IMR-90 (cell line): Measurements from ENCODE around the gene PSME2. TPM values are rescaled to one million over a fixed set of nuclear protein-coding genes. Genes with fewer than 3 reads are reported as not detected.

Experiments used
- ATAC-seq: fragments of 200-7000 bp; cut with Tn5 transposase; 2 replicates; pipeline ENCODE4 v1.9.1; 2020; ENCODE audit warnings: low read depth, mild to moderate bottlenecking, moderate library complexity
- BruUV-seq: library from RNA; stranded (reverse); fragments of 400-500 nt; replicated peaks from 2 replicates; lab custom pipeline; 2021; lab: Mats Ljungman, UMichigan
- CTCF ChIA-PET: fragments of 300-600 bp; formaldehyde crosslinking; extraction: SDS; loops from one replicate; lab custom pipeline; 2021; ENCODE audit warnings: antibody characterized with exemption; lab: Yijun Ruan, JAX
- POLR2A ChIA-PET: fragments of 300-600 bp; sonication (Branson Sonifier 250); formaldehyde crosslinking; loops from one replicate; lab custom pipeline; 2022; ENCODE audit warnings: antibody characterized with exemption; ENCODE audit not compliant: unreplicated experiment; lab: Charles Lee
- DNase-seq: peaks from one replicate; pipeline ENCODE4 v3.0.0; 2013
- H2AFZ ChIP-seq: replicated peaks from 2 replicates; pipeline ENCODE3; 2013; ENCODE audit warnings: low read length, mild to moderate bottlenecking; ENCODE audit not compliant: poor library complexity
- H2AK5ac ChIP-seq: 2 replicates; pipeline ENCODE4 v1.6.1; 2013; ENCODE audit warnings: low read depth, low read length, inconsistent platforms
- H2AK9ac ChIP-seq: replicated peaks from 2 replicates; pipeline ENCODE3; 2013; ENCODE audit warnings: mild to moderate bottlenecking, low read depth, low read length, moderate library complexity; ENCODE audit not compliant: poor library complexity
- H2BK120ac ChIP-seq: 2 replicates; pipeline ENCODE4 v1.6.1; 2013; ENCODE audit warnings: low read depth, low read length, inconsistent platforms
- H2BK15ac ChIP-seq: 3 replicates; pipeline ENCODE4 v1.6.1; 2013; ENCODE audit warnings: low read depth, low read length, inconsistent platforms
- H2BK20ac ChIP-seq: 2 replicates; pipeline ENCODE4 v1.6.1; 2013; ENCODE audit warnings: low read depth, mild to moderate bottlenecking, inconsistent platforms, low read length, moderate library complexity
- H2BK5ac ChIP-seq: 2 replicates; pipeline ENCODE4 v1.6.1; 2013; ENCODE audit warnings: mild to moderate bottlenecking, low read depth, low read length, inconsistent platforms; ENCODE audit not compliant: poor library complexity, severe bottlenecking
- H3K14ac ChIP-seq: replicated peaks from 2 replicates; pipeline ENCODE4 v1.6.1; 2013; ENCODE audit warnings: low read depth, low read length, inconsistent platforms
- H3K18ac ChIP-seq: 2 replicates; pipeline ENCODE4 v1.6.1; 2013; ENCODE audit warnings: low read depth, low read length, control low read depth
- H3K23ac ChIP-seq: 2 replicates; pipeline ENCODE4 v1.6.1; 2013; ENCODE audit warnings: low read depth, low read length, inconsistent platforms
- H3K27ac ChIP-seq: 2 replicates; pipeline ENCODE4 v1.5.1; 2013; ENCODE audit warnings: mild to moderate bottlenecking, control low read depth, low read length; ENCODE audit not compliant: insufficient read depth
- H3K27me3 ChIP-seq: 2 replicates; pipeline ENCODE4 v1.6.1; 2013; ENCODE audit warnings: low read length; ENCODE audit not compliant: control insufficient read depth, insufficient read depth
- H3K36me3 ChIP-seq: 2 replicates; pipeline ENCODE4 v1.6.1; 2013; ENCODE audit warnings: low read length, mixed read lengths; ENCODE audit not compliant: control insufficient read depth, insufficient read depth
- H3K4ac ChIP-seq: 2 replicates; pipeline ENCODE4 v1.6.1; 2013; ENCODE audit warnings: low read depth, low read length, inconsistent platforms
- H3K4me1 ChIP-seq: 2 replicates; pipeline ENCODE4 v1.6.1; 2013; ENCODE audit warnings: low read length, mixed read lengths; ENCODE audit not compliant: control insufficient read depth, insufficient read depth
- H3K4me2 ChIP-seq: 2 replicates; pipeline ENCODE4 v1.6.1; 2013; ENCODE audit warnings: low read depth, mild to moderate bottlenecking, control low read depth, low read length, moderate library complexity
- H3K4me3 ChIP-seq: 2 replicates; pipeline ENCODE4 v1.5.1; 2013; ENCODE audit warnings: low read depth, mild to moderate bottlenecking, control low read depth, low read length, moderate library complexity; ENCODE audit not compliant: insufficient read depth
- H3K56ac ChIP-seq: 2 replicates; pipeline ENCODE4 v1.6.1; 2013; ENCODE audit warnings: low read length, inconsistent platforms; ENCODE audit not compliant: insufficient read depth; ENCODE audit errors: extremely low read depth
- H3K79me1 ChIP-seq, 2 experiments: 2 replicates each; pipeline ENCODE4 v1.6.1; 2013; ENCODE audit warnings: low read length in 2 of 2, inconsistent platforms in 1 of 2, low read depth in 1 of 2
- H3K9ac ChIP-seq: 2 replicates; pipeline ENCODE4 v1.6.1; 2013; ENCODE audit warnings: low read depth, low read length, control low read depth
- H3K9me1 ChIP-seq: 2 replicates; pipeline ENCODE4 v1.6.1; 2013; ENCODE audit warnings: low read length, inconsistent platforms; ENCODE audit not compliant: insufficient read depth
- H3K9me3 ChIP-seq: 2 replicates; pipeline ENCODE4 v1.6.1; 2013; ENCODE audit warnings: low read length; ENCODE audit not compliant: control insufficient read depth, insufficient read depth
- H4K20me1 ChIP-seq: 2 replicates; pipeline ENCODE4 v1.6.1; 2013; ENCODE audit warnings: low read length, inconsistent platforms; ENCODE audit not compliant: insufficient read depth
- H4K5ac ChIP-seq: 2 replicates; pipeline ENCODE4 v1.6.1; 2013; ENCODE audit warnings: mild to moderate bottlenecking, low read depth, low read length, control low read depth
- H4K8ac ChIP-seq, 2 experiments: 2 replicates each; pipeline ENCODE4 v1.6.1; 2013; ENCODE audit warnings: low read depth in 2 of 2, low read length in 2 of 2, control low read depth in 1 of 2, inconsistent platforms in 1 of 2
- H4K91ac ChIP-seq: 2 replicates; pipeline ENCODE4 v1.6.1; 2013; ENCODE audit warnings: low read depth, low read length, inconsistent platforms; ENCODE audit not compliant: insufficient read depth
- BHLHE40 ChIP-seq: fragments of 150-350 bp; IDR thresholded peaks from 2 replicates; pipeline ENCODE4 v1.6.1; 2016; ENCODE audit warnings: mild to moderate bottlenecking, low read depth, low read length
- CHD1 ChIP-seq: IDR thresholded peaks from 2 replicates; pipeline ENCODE4 v1.6.1; 2012; ENCODE audit warnings: low read depth, low read length, improper control_type of control experiment
- ELK1 ChIP-seq: fragments of 150-350 bp; IDR thresholded peaks from 2 replicates; pipeline ENCODE4 v1.6.1; 2016; ENCODE audit warnings: low read depth, mild to moderate bottlenecking, low read length, moderate library complexity, borderline replicate concordance
- MAZ ChIP-seq: IDR thresholded peaks from 2 replicates; pipeline ENCODE4 v1.6.1; 2012; ENCODE audit warnings: low read depth, mild to moderate bottlenecking, low read length, improper control_type of control experiment, moderate library complexity, borderline replicate concordance
- NFE2L2 ChIP-seq: fragments of 150-350 bp; IDR thresholded peaks from 2 replicates; pipeline ENCODE4 v1.6.1; 2016; ENCODE audit warnings: low read depth, mild to moderate bottlenecking, low read length
- RAD21 ChIP-seq: IDR thresholded peaks from 2 replicates; pipeline ENCODE4 v1.6.1; 2012; ENCODE audit warnings: low read length, improper control_type of control experiment
- RCOR1 ChIP-seq: IDR thresholded peaks from 2 replicates; pipeline ENCODE4 v1.6.1; 2012; ENCODE audit warnings: mild to moderate bottlenecking, low read length, improper control_type of control experiment; ENCODE audit not compliant: insufficient replicate concordance
- WGBS, 2 experiments: methylation state at CpG; one replicate each; pipeline versions ENCODE4 v1.1.5 to v1.1.7; 2013; ENCODE audit warnings: missing lambda C conversion rate in 2 of 2; ENCODE audit not compliant: insufficient read length in 1 of 2; ENCODE audit errors: extremely low coverage in 2 of 2; 5-methylcytosine and 5-hydroxymethylcytosine counted together
- dilution Hi-C: fragments of 300-500 bp; cut with HindIII; formaldehyde crosslinking; loops from one replicate; pipeline ENCODE4 v1.14.3; 2018; ENCODE audit warnings: low sequenced_read_pairs; ENCODE audit not compliant: unreplicated experiment
- in situ Hi-C: fragments of 300-500 bp; cut with MboI; formaldehyde crosslinking; loops from 3 replicates; pipeline ENCODE4 v1.14.3; 2019; ENCODE audit warnings: low sequenced_read_pairs, inconsistent platforms, mixed read lengths
- intact Hi-C: fragments of 100-400 bp; cut with micrococcal nuclease; formaldehyde crosslinking; loops from 2 replicates; pipeline ENCODE4 v1.10.0; 2022
- polyA plus RNA-seq, 3 experiments: library from polyadenylated mRNA; depleted of rRNA; stranded (reverse); fragments of >200 nt; gene quantifications; 2 replicates each; pipeline ENCODE4 v1.2.3, GENCODE V29; 2012; ENCODE audit warnings: low replicate concordance in 1 of 3
- total RNA-seq: library from RNA; depleted of rRNA; stranded (reverse); fragments of >200 nt; gene quantifications from 2 replicates; pipeline ENCODE4 v1.2.3, GENCODE V29; 2012
- TF ChIP-seq, protein P1 (sequence below): conservative IDR thresholded peaks from 2 replicates; pipeline ENCODE4 v1.5.1; 2012; ENCODE audit warnings: mild to moderate bottlenecking, low read depth, low read length, improper control_type of control experiment
- TF ChIP-seq, protein P2 (sequence below): fragments of 150-350 bp; IDR thresholded peaks from 2 replicates; pipeline ENCODE4 v1.6.1; 2017; ENCODE audit warnings: mild to moderate bottlenecking, antibody characterized with exemption, low read length, low read depth

Gene PSME2
- total and polyA plus RNA-seq, 2 of the 4 experiments (the other 2 are of a cell fraction): 104 to 141 TPM

GRCh38 chr14:24160499-24160849 is 14.1 kb upstream of the PSME2 start (continued):
- TF ChIP-seq, protein P1, sequence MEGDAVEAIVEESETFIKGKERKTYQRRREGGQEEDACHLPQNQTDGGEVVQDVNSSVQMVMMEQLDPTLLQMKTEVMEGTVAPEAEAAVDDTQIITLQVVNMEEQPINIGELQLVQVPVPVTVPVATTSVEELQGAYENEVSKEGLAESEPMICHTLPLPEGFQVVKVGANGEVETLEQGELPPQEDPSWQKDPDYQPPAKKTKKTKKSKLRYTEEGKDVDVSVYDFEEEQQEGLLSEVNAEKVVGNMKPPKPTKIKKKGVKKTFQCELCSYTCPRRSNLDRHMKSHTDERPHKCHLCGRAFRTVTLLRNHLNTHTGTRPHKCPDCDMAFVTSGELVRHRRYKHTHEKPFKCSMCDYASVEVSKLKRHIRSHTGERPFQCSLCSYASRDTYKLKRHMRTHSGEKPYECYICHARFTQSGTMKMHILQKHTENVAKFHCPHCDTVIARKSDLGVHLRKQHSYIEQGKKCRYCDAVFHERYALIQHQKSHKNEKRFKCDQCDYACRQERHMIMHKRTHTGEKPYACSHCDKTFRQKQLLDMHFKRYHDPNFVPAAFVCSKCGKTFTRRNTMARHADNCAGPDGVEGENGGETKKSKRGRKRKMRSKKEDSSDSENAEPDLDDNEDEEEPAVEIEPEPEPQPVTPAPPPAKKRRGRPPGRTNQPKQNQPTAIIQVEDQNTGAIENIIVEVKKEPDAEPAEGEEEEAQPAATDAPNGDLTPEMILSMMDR: no peak
- no peak for TF ChIP-seq NFE2L2

- no peak overlapping the region for H3K14ac ChIP-seq
- intact Hi-C loops: no loop called here
- no peak overlapping the region for H4K8ac ChIP-seq
- no peaks in the 10 kb centered on the region for H3K9me3 ChIP-seq
- dilution Hi-C loops: no loop called here
- H2AK9ac ChIP-seq: peak overlapping the region; percentile 57
- no peak overlapping the region for H3K4me3 ChIP-seq
- peaks cover 5% of the 10 kb centered on the region for H3K9me1 ChIP-seq
- ChIA-PET POLR2A (no interaction called here), CTCF (interaction anchor here (0.6 to 1.6 kb wide), 2 partner anchors 11 to 30 kb away, joined by 3 to 14 read pairs; partner anchors contain the start of gene RNF31)
- peak overlapping the region; percentile 37 for H2BK5ac ChIP-seq
- no peak overlapping the region for H3K9ac ChIP-seq
- H3K56ac ChIP-seq: no peak overlapping the region
- no peak overlapping the region; the same call in 2 of the 3 replicates for H2BK15ac ChIP-seq
- H4K91ac ChIP-seq: no peak overlapping the region
- no peak overlapping the region for H3K23ac ChIP-seq
- H2AK5ac ChIP-seq: peak overlapping the region; percentile 24; the same call in 1 of the 2 replicates
- no peak overlapping the region for H2BK20ac ChIP-seq
- no peak overlapping the region for H4K5ac ChIP-seq
- H3K18ac ChIP-seq: no peak overlapping the region
- peaks cover 17 to 39% of the 10 kb centered on the region in 2 experiments for H3K79me1 ChIP-seq
- peak overlapping the region; percentile 44 for H2AFZ ChIP-seq
- DNase-seq: no peak
- H2BK120ac ChIP-seq: no peak overlapping the region
- no peaks in the 10 kb centered on the region for H3K27me3 ChIP-seq
- peaks cover 66% of the 10 kb centered on the region for H3K36me3 ChIP-seq
- ATAC-seq: no peak
- no peak overlapping the region for H3K4me2 ChIP-seq
- 100% methylated on average over 1 of the region's 11 CpGs; no CpG with 5 or more reads in 1 of the 2 experiments for WGBS, 2 experiments
- no TSS peak for BruUV-seq
- H3K27ac ChIP-seq: peak overlapping the region; percentile 8; the same call in 1 of the 2 replicates
- no peaks in the 10 kb centered on the region for H4K20me1 ChIP-seq
- peaks cover 7% of the 10 kb centered on the region for H3K4me1 ChIP-seq
- in situ Hi-C loops: no loop called here
- H3K4ac ChIP-seq: no peak overlapping the region
- TF ChIP-seq BHLHE40: no peak
- TF ChIP-seq MAZ: no peak
- TF ChIP-seq RCOR1: no peak
- TF ChIP-seq, protein P2, sequence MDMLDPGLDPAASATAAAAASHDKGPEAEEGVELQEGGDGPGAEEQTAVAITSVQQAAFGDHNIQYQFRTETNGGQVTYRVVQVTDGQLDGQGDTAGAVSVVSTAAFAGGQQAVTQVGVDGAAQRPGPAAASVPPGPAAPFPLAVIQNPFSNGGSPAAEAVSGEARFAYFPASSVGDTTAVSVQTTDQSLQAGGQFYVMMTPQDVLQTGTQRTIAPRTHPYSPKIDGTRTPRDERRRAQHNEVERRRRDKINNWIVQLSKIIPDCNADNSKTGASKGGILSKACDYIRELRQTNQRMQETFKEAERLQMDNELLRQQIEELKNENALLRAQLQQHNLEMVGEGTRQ: no peak
- no peak for TF ChIP-seq CHD1
- TF ChIP-seq ELK1: no peak
- no peak for TF ChIP-seq RAD21
Observed at GRCh38 chr14:24159777-24160498, 13.5 kb upstream of the PSME2 start.
